ENCODE measurements around the gene NPR1.
"Not testable (repeated sequence)": the region's sequence is repeated elsewhere in the genome, so short reads cannot be mapped to it uniquely, and the experiment has no call there.

Gene NPR1

GRCh38 chr1:153639280-153639679 is 39.2 kb upstream of the NPR1 start:
- TF ChIP-seq PKNOX1 (IDR thresholded peaks at IDR 0.05) (no peak), ZNF384 (IDR thresholded peaks at IDR 0.05) (no peak), ELF4 (IDR thresholded peaks at IDR 0.05) (no peak), CTBP1 (IDR thresholded peaks at IDR 0.05; ENCODE audit: borderline replicate concordance) (no peak), SP1 (IDR thresholded peaks at IDR 0.05) (no peak), FOXM1 (IDR thresholded peaks at IDR 0.05; ENCODE audit: borderline replicate concordance) (no peak), L3MBTL2 (conservative IDR thresholded peaks at IDR 0.05) (no peak), LEF1 (IDR thresholded peaks at IDR 0.05; ENCODE audit: borderline replicate concordance) (no peak), FOXK2 (IDR thresholded peaks at IDR 0.05) (no peak), SUZ12 (IDR thresholded peaks at IDR 0.05) (no peak)
- ChIA-PET CTCF (interaction anchor here (1.5 kb wide), 1 partner anchor 12 kb away, joined by 8 read pairs; the partner anchor contains the start of gene S100A13), POLR2A (interaction anchor here (1.3 to 1.8 kb wide), 2 partner anchors 11 to 12 kb away, joined by 4 to 11 read pairs; partner anchors contain the start of genes S100A1 and S100A13)
- DNase-seq (ENCODE audit: extremely low spot score) = no peak

GRCh38 chr1:153640213-153640612 is 38.3 kb upstream of the NPR1 start:
- ChIA-PET POLR2A (interaction anchor here (1.3 kb wide), 1 partner anchor 13 kb away, joined by 4 read pairs; the partner anchor contains the start of gene S100A13), CTCF (interaction anchor here (1.5 kb wide), 1 partner anchor 13 kb away, joined by 8 read pairs; the partner anchor contains the start of gene S100A13)
- not testable (repeated sequence) for DNase-seq (ENCODE audit: extremely low spot score)

GRCh38 chr1:153640861-153641260 is 37.6 kb upstream of the NPR1 start:
- ChIA-PET POLR2A (interaction anchor here (1.3 kb wide), 1 partner anchor 13 kb away, joined by 4 read pairs; the partner anchor contains the start of gene S100A13), CTCF (no interaction called here)
- no peak for TF ChIP-seq ZNF384 (IDR thresholded peaks at IDR 0.05)
- no peak for TF ChIP-seq FOXA1 (IDR thresholded peaks at IDR 0.05)
- no peak for TF ChIP-seq ARNT (IDR thresholded peaks at IDR 0.05)
- no peak for TF ChIP-seq SP1 (IDR thresholded peaks at IDR 0.05)
- no peak for TF ChIP-seq ELF4 (IDR thresholded peaks at IDR 0.05)
- no peak for TF ChIP-seq BHLHE40 (IDR thresholded peaks at IDR 0.05; ENCODE audit: borderline replicate concordance)
- no peak for DNase-seq (ENCODE audit: extremely low spot score)

- ChIA-PET CTCF (no interaction called here), POLR2A (interaction anchor here (4.5 kb wide), 1 partner anchor 8 kb away, joined by 47 read pairs; the partner anchor contains the start of gene CHTOP)
- DNase-seq (ENCODE audit: extremely low spot score) = no peak
- TF ChIP-seq FOXM1 (IDR thresholded peaks at IDR 0.05; ENCODE audit: borderline replicate concordance) (no peak), SUZ12 (IDR thresholded peaks at IDR 0.05) (no peak), ARNT (IDR thresholded peaks at IDR 0.05) (no peak), LEF1 (IDR thresholded peaks at IDR 0.05; ENCODE audit: borderline replicate concordance) (no peak), FOXK2 (IDR thresholded peaks at IDR 0.05) (no peak), SP1 (IDR thresholded peaks at IDR 0.05) (no peak), BHLHE40 (IDR thresholded peaks at IDR 0.05; ENCODE audit: borderline replicate concordance) (no peak), NFRKB (IDR thresholded peaks at IDR 0.05) (no peak), L3MBTL2 (conservative IDR thresholded peaks at IDR 0.05) (no peak), ZNF384 (IDR thresholded peaks at IDR 0.05) (no peak), FOXA1 (IDR thresholded peaks at IDR 0.05) (no peak), PKNOX1 (IDR thresholded peaks at IDR 0.05) (no peak), HDGF (IDR thresholded peaks at IDR 0.05; ENCODE audit: borderline replicate concordance) (no peak), TARDBP (IDR thresholded peaks at IDR 0.05) (no peak), CTBP1 (IDR thresholded peaks at IDR 0.05; ENCODE audit: borderline replicate concordance) (no peak), ELF4 (IDR thresholded peaks at IDR 0.05) (no peak)
These were observed 36.3 kb upstream of the NPR1 start for GRCh38 chr1:153642161-153642560.

- CTCF ChIA-PET = interaction anchor here (0.6 to 1.0 kb wide), 3 partner anchors 133 to 1321 kb away, joined by 3 to 4 read pairs (median 3); no protein-coding TSS in a partner anchor
- POLR2A ChIA-PET = interaction anchor here (1.1 to 4.5 kb wide), 5 partner anchors 8 to 141 kb away, joined by 3 to 47 read pairs (median 6); partner anchors contain the start of genes CHTOP, S100A1 and S100A13
- no peak for TF ChIP-seq PKNOX1 (IDR thresholded peaks at IDR 0.05)
- no peak for TF ChIP-seq HDGF (IDR thresholded peaks at IDR 0.05; ENCODE audit: borderline replicate concordance)
- TF ChIP-seq NFRKB (IDR thresholded peaks at IDR 0.05) = no peak
- no peak for TF ChIP-seq ARNT (IDR thresholded peaks at IDR 0.05)
- TF ChIP-seq L3MBTL2 (conservative IDR thresholded peaks at IDR 0.05) = no peak
- no peak for TF ChIP-seq SP1 (IDR thresholded peaks at IDR 0.05)
- TF ChIP-seq FOXA1 (IDR thresholded peaks at IDR 0.05) = no peak
- TF ChIP-seq BHLHE40 (IDR thresholded peaks at IDR 0.05; ENCODE audit: borderline replicate concordance) = no peak
- no peak for TF ChIP-seq CTBP1 (IDR thresholded peaks at IDR 0.05; ENCODE audit: borderline replicate concordance)
- TF ChIP-seq FOXM1 (IDR thresholded peaks at IDR 0.05; ENCODE audit: borderline replicate concordance) = no peak
- TF ChIP-seq SUZ12 (IDR thresholded peaks at IDR 0.05) = no peak
- no peak for DNase-seq (ENCODE audit: extremely low spot score)
These were observed 35.4 kb upstream of the NPR1 start for GRCh38 chr1:153643100-153643499.

GRCh38 chr1:153643816-153644215 is 34.7 kb upstream of the NPR1 start:
- DNase-seq (ENCODE audit: extremely low spot score) = no peak
- CTCF ChIA-PET = interaction anchor here (0.6 kb wide), 1 partner anchor 1321 kb away, joined by 3 read pairs; no protein-coding TSS in a partner anchor
- no peak for TF ChIP-seq SUZ12 (IDR thresholded peaks at IDR 0.05)
- POLR2A ChIA-PET = interaction anchor here (0.7 to 4.5 kb wide), 7 partner anchors 8 to 140 kb away, joined by 3 to 47 read pairs (median 5); partner anchors contain the start of genes CHTOP, S100A1 and S100A13

Measured in HEK293T (cell line).